Heart right ventricle (tissue), 16 donors: Measurements from ENCODE around the gene KIAA0930. TPM values are rescaled to one million over a fixed set of nuclear protein-coding genes. Genes with fewer than 3 reads are reported as not detected.

ENCODE experiments used
- ATAC-seq, 8 donors: fragments of 200-7000 bp; cut with Tn5 transposase; one replicate each; pipeline ENCODE4 v1.9.1; 2020; ENCODE audit warnings: mild to moderate bottlenecking in 8 of 8, moderate library complexity in 8 of 8, moderate number of reproducible peaks in 1 of 8
- DNase-seq, 2 donors: peaks; one replicate each; pipeline ENCODE4 v3.0.0-alpha.2; 2020
- H3K27ac ChIP-seq, 10 donors: fragments of 200-600 bp; sonication (generic) in 2 of 10; one replicate each; pipeline versions ENCODE4 v1.5.0 to v1.8.0; 2020 to 2022; ENCODE audit warnings: mild to moderate bottlenecking in 3 of 10
- H3K27me3 ChIP-seq, 7 donors: fragments of 200-600 bp; one replicate each; pipeline ENCODE4 v1.8.0; 2021 to 2022; ENCODE audit warnings: mild to moderate bottlenecking in 2 of 7
- H3K36me3 ChIP-seq, 9 donors: fragments of 200-600 bp; sonication (generic) in 1 of 9; one replicate each; pipeline versions ENCODE4 v1.5.0 to v1.8.0; 2020 to 2022; ENCODE audit warnings: mild to moderate bottlenecking in 2 of 9
- H3K4me1 ChIP-seq, 9 donors: fragments of 200-600 bp; sonication (generic) in 1 of 9; one replicate each; pipeline versions ENCODE4 v1.5.0 to v1.8.0; 2020 to 2022; ENCODE audit warnings: mild to moderate bottlenecking in 4 of 9
- H3K4me3 ChIP-seq, 10 donors: fragments of 200-600 bp; sonication (generic) in 2 of 10; one replicate each; pipeline versions ENCODE4 v1.5.0 to v1.8.0; 2020 to 2022; ENCODE audit warnings: mild to moderate bottlenecking in 7 of 10, moderate library complexity in 2 of 10
- H3K9me3 ChIP-seq, 11 donors: fragments of 200-600 bp in 10 of 11; sonication (generic) in 2 of 11; one replicate each; pipeline versions ENCODE4 v1.5.0 to v1.8.0; 2013 to 2022; ENCODE audit warnings: mild to moderate bottlenecking in 2 of 11, control low read depth in 1 of 11, moderate library complexity in 1 of 11
- CTCF ChIP-seq, 9 donors: fragments of 200-600 bp; sonication (generic) in 2 of 9; IDR thresholded peaks; one replicate each; pipeline versions ENCODE4 v1.5.0 to v1.8.0; 2021 to 2022; ENCODE audit warnings: antibody characterized with exemption in 9 of 9, mild to moderate bottlenecking in 5 of 9, moderate library complexity in 1 of 9
- WGBS, 2 donors: extraction: QIAGEN DNeasy Blood & Tissue Kit; methylation state at CpG; one replicate each; pipeline ENCODE4 v1.1.7; 2013; ENCODE audit warnings: inconsistent platforms in 1 of 2; 5-methylcytosine and 5-hydroxymethylcytosine counted together
- intact Hi-C, 10 donors: fragments of 100-400 bp; cut with DNase I; formaldehyde crosslinking; loops; one replicate each; pipeline versions ENCODE4 v1.11.1 to v1.14.2; 2022
- polyA plus RNA-seq, 2 donors: library from polyadenylated mRNA; stranded (reverse); fragments of 200-250 nt; gene quantifications; one replicate each; pipeline ENCODE4 v1.2.3, GENCODE V29; 2013
- total RNA-seq, 10 donors: library from RNA; stranded (reverse); fragmentation: NEBNext Ultra II Directional in 3 of 10; extraction: Animal tissue kit (Norgen Biotek cat#: 25700) in 3 of 10; gene quantifications; one replicate each; pipeline versions ENCODE4 v1.2.1 to v1.2.4, GENCODE V29; 2021 to 2023
- donor health status: Arrhythmogenic right ventricular cardiomyopathy.
- donor health status: ischemic (EF 13 %, LVEDD 7.1; RV severe dilation, severe dysfunction).
- donor health status: healthy with polysubstance abuse.
- donor health status: DM: no; HTN: yes; CAD: no.
- donor health status: DM: no; HTN: no; CAD: no.
- donor health status: ischemic (EF 25% LVEDD 6.9; RV normal size, moderate dysfunction).
- donor health status: ischemic (EF 25% LVEDD 5.7; RV mildly dilated, moderate dysfunction).
- donor health status: healthy.
- donor health status: DM: yes; HTN: yes; CAD: no.
- donor health status: Ischemic cardiomyopathy.
- donor health status: ischemic (EF 35%, LVEDD 5.7; RV mildly dilated, moderate dysfunction).
- donor health status: nonischemic (EF 11% LVEDD 7.7; RV severe dilation, severe dysfunction).
- donor health status: DM: yes; HTN: yes; CAD: no.
- donor health status: PGD.
- donor health status: ischemic (EF 29% LVEDD 5.4; RV normal size, mild dysfunction).
- donor health status: nonischemic (EF 23%, LVEDD 6.1; RV moderate dilation, normal function).

The KIAA0930 gene
- total and polyA plus RNA-seq, 12 donors = 9.1 to 48.3 (median 16.3) TPM

- WGBS, 2 donors = 62 to 72% methylated on average over 13 of the region's 13 CpGs
- intact Hi-C loops = loop anchor here in 1 of 10 donors (10.0 kb wide), 1 partner anchor 538 kb away; no protein-coding TSS in a partner anchor
- no peaks in the 10 kb centered on the region for H3K36me3 ChIP-seq
- DNase-seq (no peak), ATAC-seq (peak; percentile 24 to 81 (median 49))
- no peak overlapping the region for H3K4me3 ChIP-seq
- H3K4me1 ChIP-seq = peaks cover 0 to 20% (median 5%) of the 10 kb centered on the region in 9 donors
- no peaks in the 10 kb centered on the region for H3K27me3 ChIP-seq
- peak overlapping the region in 4 of 10 donors; percentile 22 to 65 (median 49) for H3K27ac ChIP-seq
- H3K9me3 ChIP-seq = no peaks in the 10 kb centered on the region
- no peak for TF ChIP-seq CTCF (IDR thresholded peaks at IDR 0.05)
Observed at GRCh38 chr22:45246060-45246985, 5.6 kb upstream of the KIAA0930 start.

GRCh38 chr22:45244916-45245315 lies 4.2 kb upstream of the KIAA0930 start:
- H3K4me1 ChIP-seq = peaks cover 0 to 26% (median 11%) of the 10 kb centered on the region in 9 donors
- DNase-seq = no peak
- H3K27me3 ChIP-seq = no peaks in the 10 kb centered on the region
- no peak overlapping the region for H3K27ac ChIP-seq
- 82 to 84% methylated on average over 4 of the region's 4 CpGs for WGBS, 2 donors
- no peak for TF ChIP-seq CTCF (IDR thresholded peaks at IDR 0.05)
- ATAC-seq = no peak
- H3K4me3 ChIP-seq = no peak overlapping the region
- no peaks in the 10 kb centered on the region for H3K36me3 ChIP-seq
- intact Hi-C loops = loop anchor here in 1 of 10 donors (10.0 kb wide), 1 partner anchor 540 kb away; no protein-coding TSS in a partner anchor
- H3K9me3 ChIP-seq = no peaks in the 10 kb centered on the region

DNA sequence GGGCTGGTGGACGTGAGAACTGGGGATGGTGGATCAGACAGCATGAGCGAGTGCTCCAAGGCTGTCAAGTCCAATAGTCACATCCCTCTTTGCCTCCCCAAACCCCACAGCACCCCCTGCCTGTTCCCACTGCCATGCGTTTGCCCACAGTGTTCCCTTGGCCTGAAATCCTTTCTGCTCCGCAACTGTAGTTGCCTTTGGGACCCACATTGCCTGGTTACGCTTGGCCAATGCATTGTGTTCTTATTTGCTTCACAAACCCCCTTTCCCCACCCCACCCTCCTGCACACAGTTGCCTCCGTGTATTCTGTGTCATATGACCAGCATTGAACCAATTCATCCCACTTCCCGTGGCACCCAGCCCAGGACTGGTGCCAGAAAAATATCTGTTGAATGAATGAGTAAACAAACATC lies 2.1 kb upstream of the KIAA0930 start:
- no peaks in the 10 kb centered on the region for H3K27me3 ChIP-seq
- H3K4me3 ChIP-seq = no peak overlapping the region
- H3K36me3 ChIP-seq = peaks cover 0 to 9% (median 0%) of the 10 kb centered on the region in 9 donors
- no peak for DNase-seq
- 54 to 70% methylated on average over 7 of the region's 7 CpGs for WGBS, 2 donors
- intact Hi-C loops = loop anchor here in 1 of 10 donors (10.0 kb wide), 1 partner anchor 542 kb away; no protein-coding TSS in a partner anchor
- ATAC-seq = no peak
- no peaks in the 10 kb centered on the region for H3K9me3 ChIP-seq
- TF ChIP-seq CTCF (IDR thresholded peaks at IDR 0.05) = peak in 1 of 9 donors; percentile 29
- peaks cover 3 to 46% (median 20%) of the 10 kb centered on the region in 9 donors for H3K4me1 ChIP-seq
- no peak overlapping the region for H3K27ac ChIP-seq

- intact Hi-C loops = loop anchor here in 1 of 10 donors (10.0 kb wide), 1 partner anchor 545 kb away; no protein-coding TSS in a partner anchor
- Histone ChIP-seq H3K4me1 (peaks cover 3 to 53% (median 16%) of the 10 kb centered on the region in 9 donors), H3K4me3 (peak overlapping the region; percentile 44 to 77 (median 62)), H3K9me3 (no peaks in the 10 kb centered on the region), H3K36me3 (peaks cover 0 to 19% (median 0%) of the 10 kb centered on the region in 9 donors), H3K27ac (peak overlapping the region in 4 of 10 donors; percentile 19 to 80 (median 33)), H3K27me3 (no peaks in the 10 kb centered on the region)
- ATAC-seq (peak in 7 of 8 donors; percentile 14 to 32 (median 22)), DNase-seq (peak in 1 of 2 donors; percentile 42)
- 1 to 2% methylated on average over 64 to 66 of the region's 73 CpGs for WGBS, 2 donors
- no peak for TF ChIP-seq CTCF (IDR thresholded peaks at IDR 0.05)
Observed at GRCh38 chr22:45240104-45240809, 437 bp downstream of the KIAA0930 start.
